HCT116 (cell line): ENCODE measurements around the gene LCMT1. TPM values are rescaled to one million over a fixed set of nuclear protein-coding genes. Genes with fewer than 3 reads are reported as not detected.
A peak's percentile ranks its signal among the peaks of the same experiment; 100 is the strongest.

Experiments
- ATAC-seq: fragments of 200-7000 bp; cut with Tn5 transposase; 2 replicates; pipeline ENCODE4 v1.9.1; 2020; ENCODE audit warnings: mild to moderate bottlenecking, moderate library complexity
- BruUV-seq: library from RNA; stranded (reverse); fragments of 400-500 nt; replicated peaks from 2 replicates; lab custom pipeline; 2021; lab: Mats Ljungman, UMichigan
- CTCF ChIA-PET: fragments of 300-600 bp; sonication (Branson Sonifier 250); formaldehyde crosslinking; loops from one replicate; lab custom pipeline; 2021; ENCODE audit warnings: antibody characterized with exemption; lab: Charles Lee
- POLR2A ChIA-PET: fragments of 300-600, 350-600 bp; sonication (Branson Sonifier 250); formaldehyde crosslinking; loops from one replicate; lab custom pipeline; 2021; ENCODE audit warnings: antibody characterized with exemption; lab: Charles Lee
- RAD21 ChIA-PET, 2 experiments: fragments of 300-600 bp; sonication (Branson Sonifier 250); formaldehyde crosslinking; loops; one replicate each; lab custom pipeline; 2023; ENCODE audit warnings: low total read pairs in 2 of 2; ENCODE audit not compliant: uncharacterized antibody in 2 of 2, unreplicated experiment in 2 of 2, low non-redundant PET in 1 of 2; lab: Charles Lee
- DNase-seq: peaks from one replicate; pipeline ENCODE4 v3.0.0-alpha.2; 2010; ENCODE audit warnings: low read depth, low spot score
- H2AFZ ChIP-seq: fragments of 200-600 bp; shearing (Covaris generic), sonication (generic); 2 replicates; pipeline ENCODE4 v1.6.1; 2017; ENCODE audit warnings: low read depth, mixed run types, mixed read lengths, antibody characterized with exemption, low read length; ENCODE audit not compliant: poor library complexity, severe bottlenecking
- H3K27ac ChIP-seq: 2 replicates; pipeline ENCODE4 v1.5.1; 2012; ENCODE audit warnings: low read depth, low read length
- H3K27me3 ChIP-seq: fragments of 200-600 bp; sonication (generic); 2 replicates; pipeline ENCODE4 v1.6.1; 2016; ENCODE audit warnings: mixed run types, low read length, mixed read lengths; ENCODE audit not compliant: insufficient read depth
- H3K36me3 ChIP-seq, 2 experiments: fragments of 200-500 bp in 1 of 2; fragments of 200-600 bp in 1 of 2; sonication (Bioruptor generic) in 1 of 2; sonication (generic) in 1 of 2; 2 replicates each; pipeline versions ENCODE4 v1.5.1 to v1.6.1; 2014 to 2016; ENCODE audit warnings: low read length in 2 of 2, inconsistent platforms in 1 of 2, mixed read lengths in 1 of 2, mixed run types in 1 of 2; ENCODE audit not compliant: insufficient read depth in 2 of 2, control insufficient read depth in 1 of 2
- H3K4me1 ChIP-seq, 2 experiments: fragments of 200-600 bp in 1 of 2; sonication (generic) in 1 of 2; 2 replicates each; pipeline versions ENCODE4 v1.5.1 to v1.6.1; 2012 to 2017; ENCODE audit warnings: low read length in 2 of 2, inconsistent platforms in 1 of 2, mild to moderate bottlenecking in 1 of 2, mixed read lengths in 1 of 2, mixed run types in 1 of 2, moderate library complexity in 1 of 2; ENCODE audit not compliant: insufficient read depth in 2 of 2, control insufficient read depth in 1 of 2
- H3K4me2 ChIP-seq: fragments of 200-600 bp; sonication (generic); 2 replicates; pipeline ENCODE4 v1.6.1; 2017; ENCODE audit warnings: mixed run types, low read length, mixed read lengths
- H3K4me3 ChIP-seq, 2 experiments: fragments of 200-600 bp in 1 of 2; sonication (generic) in 1 of 2; replicated peaks in 1 of 2; 2 replicates each; pipeline ENCODE4 v1.5.1; 2011 to 2016; ENCODE audit warnings: low read length in 2 of 2, control low read depth in 1 of 2, low read depth in 1 of 2, mild to moderate bottlenecking in 1 of 2, mixed read lengths in 1 of 2, mixed run types in 1 of 2
- H3K79me2 ChIP-seq: fragments of 200-600 bp; sonication (generic); 2 replicates; pipeline ENCODE4 v1.6.1; 2017; ENCODE audit warnings: mild to moderate bottlenecking, mixed run types, low read length, moderate library complexity, mixed read lengths; ENCODE audit not compliant: insufficient read depth
- H3K9ac ChIP-seq: fragments of 200-600 bp; sonication (generic); 2 replicates; pipeline ENCODE4 v1.6.1; 2016; ENCODE audit warnings: low read length, mixed read lengths
- H3K9me2 ChIP-seq: fragments of 200-600 bp; sonication (generic), shearing (Covaris generic); 2 replicates; pipeline ENCODE4 v1.6.1; 2017; ENCODE audit warnings: mixed run types, mild to moderate bottlenecking, moderate library complexity; ENCODE audit not compliant: insufficient read depth
- H3K9me3 ChIP-seq, 2 experiments: fragments of 200-500 bp in 1 of 2; fragments of 200-600 bp in 1 of 2; sonication (Bioruptor generic) in 1 of 2; sonication (generic) in 1 of 2; 2 replicates each; pipeline ENCODE4 v1.6.1; 2014 to 2017; ENCODE audit warnings: low read length in 2 of 2, mixed read lengths in 2 of 2, inconsistent platforms in 1 of 2, low read depth in 1 of 2, mild to moderate bottlenecking in 1 of 2, mixed run types in 1 of 2, moderate library complexity in 1 of 2; ENCODE audit not compliant: control insufficient read depth in 1 of 2, insufficient read depth in 1 of 2
- H4K20me1 ChIP-seq: fragments of 200-600 bp; sonication (generic), shearing (Covaris generic); 2 replicates; pipeline ENCODE4 v1.6.1; 2017; ENCODE audit warnings: mixed run types, mild to moderate bottlenecking, moderate library complexity; ENCODE audit not compliant: insufficient read depth
- CBX3 ChIP-seq: IDR thresholded peaks from 2 replicates; pipeline ENCODE4 v1.6.1; 2012; ENCODE audit warnings: low read depth
- CEBPB ChIP-seq: IDR thresholded peaks from 2 replicates; pipeline ENCODE4 v1.6.1; 2012; ENCODE audit warnings: low read depth
- EGR1 ChIP-seq: IDR thresholded peaks from 2 replicates; pipeline ENCODE4 v1.6.1; 2012; ENCODE audit warnings: low read depth
- ELF1 ChIP-seq: IDR thresholded peaks from 2 replicates; pipeline ENCODE4 v1.6.1; 2012; ENCODE audit warnings: low read depth, borderline replicate concordance
- EZH2 ChIP-seq: fragments of 200-600 bp; sonication (generic); IDR thresholded peaks from 2 replicates; pipeline ENCODE4 v1.6.1; 2017; ENCODE audit warnings: antibody characterized with exemption, mixed run types
- EZH2phosphoT487 ChIP-seq: fragments of 200-600 bp; IDR thresholded peaks from 2 replicates; pipeline ENCODE4 v1.6.1; 2018; ENCODE audit warnings: antibody characterized with exemption, borderline replicate concordance
- FOSL1 ChIP-seq: IDR thresholded peaks from 2 replicates; pipeline ENCODE4 v1.6.1; 2012; ENCODE audit warnings: low read depth
- JUND ChIP-seq: IDR thresholded peaks from 2 replicates; pipeline ENCODE4 v1.6.1; 2012
- POLR2A ChIP-seq: IDR thresholded peaks from 2 replicates; pipeline ENCODE4 v1.7.0; 2011; ENCODE audit warnings: borderline replicate concordance; ENCODE audit not compliant: insufficient read depth, insufficient read length; ENCODE audit errors: extremely low read depth
- POLR2AphosphoS5 ChIP-seq: IDR thresholded peaks from 2 replicates; pipeline ENCODE4 v1.6.1; 2011; ENCODE audit warnings: mild to moderate bottlenecking, low read depth, low read length, moderate library complexity
- RAD21 ChIP-seq: IDR thresholded peaks from 2 replicates; pipeline ENCODE4 v1.6.1; 2012; ENCODE audit warnings: low read depth, mild to moderate bottlenecking
- SIN3A ChIP-seq: IDR thresholded peaks from 2 replicates; pipeline ENCODE4 v1.6.1; 2012; ENCODE audit warnings: low read depth
- SP1 ChIP-seq: IDR thresholded peaks from 2 replicates; pipeline ENCODE4 v1.6.1; 2012; ENCODE audit warnings: low read depth
- SRF ChIP-seq: IDR thresholded peaks from 2 replicates; pipeline ENCODE4 v1.6.1; 2012; ENCODE audit warnings: low read depth
- YY1 ChIP-seq: IDR thresholded peaks from 2 replicates; pipeline ENCODE4 v1.6.1; 2011; ENCODE audit warnings: low read length, low read depth, moderate library complexity, mild to moderate bottlenecking; ENCODE audit not compliant: insufficient replicate concordance; ENCODE audit errors: extremely low read depth
- ZFX ChIP-seq: fragments of 450-650 bp; IDR thresholded peaks from 2 replicates; pipeline ENCODE4 v1.6.1; 2017
- intact Hi-C: fragments of 100-400 bp; cut with micrococcal nuclease; formaldehyde crosslinking; loops from 2 replicates; pipeline ENCODE4 v1.10.0; 2022
- total RNA-seq: library from RNA; stranded (reverse); gene quantifications from one replicate; pipeline ENCODE4 v1.2.1, GENCODE V29; 2021; ENCODE audit not compliant: unreplicated experiment
- TF ChIP-seq, protein P1 (sequence below): IDR thresholded peaks from 2 replicates; pipeline ENCODE4 v1.6.1; 2012; ENCODE audit warnings: low read depth
- TF ChIP-seq, protein P2 (sequence below): IDR thresholded peaks from 2 replicates; pipeline ENCODE4 v1.6.1; 2012

The LCMT1 gene
- total RNA-seq, 1 experiment from 2014 or later = 52.4 TPM

DNA sequence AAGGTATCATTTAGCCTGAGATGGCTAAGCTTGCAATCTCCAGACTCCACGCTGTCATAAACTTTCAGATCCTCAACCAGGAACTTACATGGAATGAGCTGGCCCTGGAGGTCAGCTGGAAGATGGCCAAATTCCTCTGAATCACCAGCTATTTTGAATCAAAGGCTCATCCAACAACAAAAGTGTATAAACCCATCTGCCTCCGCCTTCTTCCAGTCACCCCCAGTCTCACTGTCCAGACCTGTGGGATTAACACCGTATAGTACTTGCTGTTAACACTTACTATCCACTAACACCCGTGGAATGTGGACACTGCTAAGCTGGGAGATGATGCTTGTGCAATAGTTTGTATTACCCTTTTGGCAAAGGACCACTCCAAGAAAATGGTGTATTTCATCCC, 1.9 kb upstream of the LCMT1 start (continued):
- TF ChIP-seq FOSL1 (peak; percentile 63), POLR2AphosphoS5 (peak; percentile 55; the same call in 1 of the 2 replicates)

DNA sequence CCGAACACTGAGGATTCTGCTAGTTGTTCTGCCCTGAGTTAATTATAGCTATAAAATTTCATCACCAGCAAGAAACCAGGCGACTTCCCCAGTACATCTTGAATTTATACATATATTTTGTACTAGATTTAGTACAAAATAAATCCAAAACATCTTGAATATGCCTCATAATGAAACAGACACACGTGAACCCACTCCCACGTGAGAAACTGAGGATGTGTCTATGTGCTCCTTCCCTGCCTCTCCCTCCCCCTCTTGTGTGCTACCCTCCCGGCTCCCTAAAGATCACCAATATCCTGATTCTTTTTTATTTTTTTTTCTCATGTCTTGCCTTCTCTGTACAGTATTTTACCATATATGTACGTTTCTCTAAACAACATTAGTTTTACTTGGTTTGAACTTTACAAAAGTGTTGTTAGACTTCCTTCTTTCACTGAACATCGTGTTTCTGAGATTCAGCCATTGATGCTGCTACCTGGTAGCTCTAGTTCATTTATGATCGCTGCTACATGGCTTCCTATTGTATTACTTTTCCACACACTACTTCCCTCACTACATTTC, 1.1 kb upstream of the LCMT1 start:
- ChIA-PET RAD21 (no interaction called here), POLR2A (no interaction called here), CTCF (interaction anchor here (1.2 to 2.4 kb wide), 2 partner anchors 115 to 593 kb away, joined by 7 to 12 read pairs; no protein-coding TSS in a partner anchor)
- intact Hi-C loops = no loop called here
- H2AFZ ChIP-seq = peak overlapping the region; percentile 43
- TF ChIP-seq CBX3 (no peak), YY1 (no peak), JUND (no peak), SRF (no peak)
- H3K4me2 ChIP-seq = peak overlapping the region; percentile 99
- BruUV-seq = no TSS peak
- ATAC-seq = no peak
- peaks cover 40% of the 10 kb centered on the region for H3K79me2 ChIP-seq
- no peaks in the 10 kb centered on the region for H3K9me2 ChIP-seq
- peak overlapping the region; percentile 83; the same call in 1 of the 2 replicates for H3K27ac ChIP-seq
- peak overlapping the region; percentile 82 for H3K9ac ChIP-seq
- H3K27me3 ChIP-seq = no peaks in the 10 kb centered on the region
- H4K20me1 ChIP-seq = no peaks in the 10 kb centered on the region
- no peaks in the 10 kb centered on the region; a peak in 1 of 4 replicates for H3K36me3 ChIP-seq
- H3K4me1 ChIP-seq = peaks cover 37 to 54% of the 10 kb centered on the region in 2 experiments
- H3K4me3 ChIP-seq = peak overlapping the region; percentile 81 to 97
- no peaks in the 10 kb centered on the region for H3K9me3 ChIP-seq
- DNase-seq = no peak

DNA sequence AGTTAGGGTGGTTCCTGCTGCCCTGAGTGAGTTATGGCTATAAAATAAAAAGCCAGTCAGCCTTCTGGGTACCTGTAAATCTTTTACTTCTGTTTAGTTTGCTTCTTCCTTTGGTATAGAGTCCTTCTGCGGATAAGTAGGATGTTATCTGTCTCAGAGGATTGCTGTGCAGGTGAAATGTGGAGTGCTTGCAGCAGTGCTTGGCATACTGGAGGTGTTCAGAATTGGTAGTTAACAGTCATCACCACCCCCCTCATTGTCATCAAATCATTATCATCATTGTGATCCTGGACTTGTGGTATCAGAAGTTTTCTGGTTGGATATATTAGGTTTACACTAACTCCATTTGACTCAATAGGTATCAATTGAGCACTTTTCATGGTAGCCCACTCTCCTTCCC, 2.6 kb downstream of the LCMT1 start:
- H3K4me3 ChIP-seq = no peak overlapping the region
- H2AFZ ChIP-seq = no peak overlapping the region
- H3K9me3 ChIP-seq = no peaks in the 10 kb centered on the region
- H3K9ac ChIP-seq = no peak overlapping the region
- no peaks in the 10 kb centered on the region for H4K20me1 ChIP-seq
- H3K36me3 ChIP-seq = no peaks in the 10 kb centered on the region; a peak in 2 of 4 replicates
- RAD21 ChIA-PET = no interaction called here
- DNase-seq = no peak
- no TSS peak for BruUV-seq
- H3K79me2 ChIP-seq = peaks cover 59% of the 10 kb centered on the region
- CTCF ChIA-PET = no interaction called here
- no peaks in the 10 kb centered on the region for H3K9me2 ChIP-seq
- intact Hi-C loops = no loop called here
- H3K4me2 ChIP-seq = no peak overlapping the region
- ATAC-seq = no peak
- POLR2A ChIA-PET = no interaction called here
- H3K27me3 ChIP-seq = no peaks in the 10 kb centered on the region
- no peak overlapping the region for H3K27ac ChIP-seq
- peaks cover 18 to 24% of the 10 kb centered on the region in 2 experiments for H3K4me1 ChIP-seq
- no peak for TF ChIP-seq POLR2A
- TF ChIP-seq, protein P1, sequence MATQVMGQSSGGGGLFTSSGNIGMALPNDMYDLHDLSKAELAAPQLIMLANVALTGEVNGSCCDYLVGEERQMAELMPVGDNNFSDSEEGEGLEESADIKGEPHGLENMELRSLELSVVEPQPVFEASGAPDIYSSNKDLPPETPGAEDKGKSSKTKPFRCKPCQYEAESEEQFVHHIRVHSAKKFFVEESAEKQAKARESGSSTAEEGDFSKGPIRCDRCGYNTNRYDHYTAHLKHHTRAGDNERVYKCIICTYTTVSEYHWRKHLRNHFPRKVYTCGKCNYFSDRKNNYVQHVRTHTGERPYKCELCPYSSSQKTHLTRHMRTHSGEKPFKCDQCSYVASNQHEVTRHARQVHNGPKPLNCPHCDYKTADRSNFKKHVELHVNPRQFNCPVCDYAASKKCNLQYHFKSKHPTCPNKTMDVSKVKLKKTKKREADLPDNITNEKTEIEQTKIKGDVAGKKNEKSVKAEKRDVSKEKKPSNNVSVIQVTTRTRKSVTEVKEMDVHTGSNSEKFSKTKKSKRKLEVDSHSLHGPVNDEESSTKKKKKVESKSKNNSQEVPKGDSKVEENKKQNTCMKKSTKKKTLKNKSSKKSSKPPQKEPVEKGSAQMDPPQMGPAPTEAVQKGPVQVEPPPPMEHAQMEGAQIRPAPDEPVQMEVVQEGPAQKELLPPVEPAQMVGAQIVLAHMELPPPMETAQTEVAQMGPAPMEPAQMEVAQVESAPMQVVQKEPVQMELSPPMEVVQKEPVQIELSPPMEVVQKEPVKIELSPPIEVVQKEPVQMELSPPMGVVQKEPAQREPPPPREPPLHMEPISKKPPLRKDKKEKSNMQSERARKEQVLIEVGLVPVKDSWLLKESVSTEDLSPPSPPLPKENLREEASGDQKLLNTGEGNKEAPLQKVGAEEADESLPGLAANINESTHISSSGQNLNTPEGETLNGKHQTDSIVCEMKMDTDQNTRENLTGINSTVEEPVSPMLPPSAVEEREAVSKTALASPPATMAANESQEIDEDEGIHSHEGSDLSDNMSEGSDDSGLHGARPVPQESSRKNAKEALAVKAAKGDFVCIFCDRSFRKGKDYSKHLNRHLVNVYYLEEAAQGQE = no peak
- TF ChIP-seq POLR2AphosphoS5 = no peak
- TF ChIP-seq ZFX = no peak
- TF ChIP-seq CBX3 = no peak
- no peak for TF ChIP-seq CEBPB
- no peak for TF ChIP-seq EZH2phosphoT487
- TF ChIP-seq SIN3A = no peak
- TF ChIP-seq EGR1 = no peak
- TF ChIP-seq EZH2 = no peak
- TF ChIP-seq SP1 = no peak
- TF ChIP-seq FOSL1 = no peak
- no peak for TF ChIP-seq RAD21
- TF ChIP-seq JUND = no peak
- no peak for TF ChIP-seq ELF1
- TF ChIP-seq YY1 = no peak
- TF ChIP-seq, protein P2, sequence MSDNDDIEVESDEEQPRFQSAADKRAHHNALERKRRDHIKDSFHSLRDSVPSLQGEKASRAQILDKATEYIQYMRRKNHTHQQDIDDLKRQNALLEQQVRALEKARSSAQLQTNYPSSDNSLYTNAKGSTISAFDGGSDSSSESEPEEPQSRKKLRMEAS = no peak
